Muscle layer of colon (tissue), 2 donors: Measurements from ENCODE around the gene MACROD2.

Experiments
- H3K27ac ChIP-seq: one replicate; pipeline ENCODE4 v1.7.0; 2013; ENCODE audit warnings: low read depth, mild to moderate bottlenecking, low read length, moderate library complexity
- H3K27me3 ChIP-seq, 2 donors: one replicate each; pipeline ENCODE4 v1.7.0; 2013; ENCODE audit warnings: low read length in 2 of 2, mild to moderate bottlenecking in 2 of 2; ENCODE audit not compliant: insufficient read depth in 2 of 2, control insufficient read depth in 1 of 2
- H3K36me3 ChIP-seq: one replicate; pipeline ENCODE4 v1.7.0; 2013; ENCODE audit warnings: mild to moderate bottlenecking, low read length; ENCODE audit not compliant: insufficient read depth
- H3K4me1 ChIP-seq: one replicate; pipeline ENCODE4 v1.7.0; 2013; ENCODE audit warnings: mild to moderate bottlenecking, low read length; ENCODE audit not compliant: insufficient read depth
- H3K4me3 ChIP-seq, 2 donors: one replicate each; pipeline ENCODE4 v1.7.0; 2013; ENCODE audit warnings: low read length in 2 of 2, low read depth in 1 of 2, mild to moderate bottlenecking in 1 of 2, moderate library complexity in 1 of 2
- H3K9ac ChIP-seq: one replicate; pipeline ENCODE4 v1.7.0; 2013; ENCODE audit warnings: low read length
- H3K9me3 ChIP-seq: one replicate; pipeline ENCODE4 v1.7.0; 2013; ENCODE audit warnings: mild to moderate bottlenecking, low read length
- donor health status: abdominal sarcoma.
- donor health status: Adenocarcinoma of cecum.

Gene MACROD2

GRCh38 chr20:15603978-15604805, 1608.9 kb downstream of the MACROD2 start:
- no peak overlapping the region for H3K27ac ChIP-seq
- no peaks in the 10 kb centered on the region for H3K4me1 ChIP-seq
- no peaks in the 10 kb centered on the region for H3K36me3 ChIP-seq
- H3K27me3 ChIP-seq: no peaks in the 10 kb centered on the region
- H3K9me3 ChIP-seq: no peaks in the 10 kb centered on the region
- no peak overlapping the region for H3K4me3 ChIP-seq
- no peak overlapping the region for H3K9ac ChIP-seq

DNA sequence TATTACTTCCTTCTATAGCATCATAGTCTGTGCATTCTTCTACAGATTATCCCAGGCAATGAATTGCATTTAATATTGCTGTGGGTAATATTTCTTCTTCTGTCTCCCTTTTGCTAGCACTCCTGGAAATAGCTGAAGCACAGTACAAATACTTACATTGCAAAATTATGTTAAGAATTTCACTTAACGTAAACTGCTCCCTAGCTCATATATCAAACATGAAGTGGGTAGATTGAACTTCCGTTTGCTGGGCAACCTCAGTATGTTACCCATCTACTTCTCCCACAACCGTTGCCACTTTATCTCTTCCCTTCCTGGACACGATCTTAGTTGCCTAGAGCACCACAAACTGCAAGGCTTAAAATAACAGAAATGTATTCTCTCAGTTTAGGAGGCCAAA, 1614.6 kb downstream of the MACROD2 start:
- peaks cover 11% of the 10 kb centered on the region for H3K4me1 ChIP-seq

DNA sequence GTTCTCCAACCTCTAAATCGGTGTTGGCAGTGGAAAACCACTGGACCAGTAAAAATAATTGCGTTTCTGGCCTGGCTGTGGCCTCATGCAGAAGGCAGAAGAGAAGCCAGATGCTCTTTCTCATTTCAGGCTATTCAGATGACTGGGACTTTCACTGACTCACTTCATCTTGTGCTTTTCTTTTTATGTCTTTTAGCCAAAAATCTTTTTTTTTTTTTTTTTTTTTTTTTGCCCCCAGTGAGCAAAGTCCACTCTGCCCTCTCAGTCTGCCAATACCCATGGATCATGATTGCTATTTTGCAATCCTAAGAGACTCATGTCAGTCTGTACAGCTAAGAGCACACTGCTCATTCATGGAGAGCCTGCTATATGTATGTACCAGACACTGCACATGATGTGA, 1615.5 kb downstream of the MACROD2 start:
- Histone ChIP-seq H3K36me3 (no peaks in the 10 kb centered on the region), H3K27me3 (no peaks in the 10 kb centered on the region)

More for the DNA sequence above, 1614.6 kb downstream of the MACROD2 start:
- no peaks in the 10 kb centered on the region for H3K36me3 ChIP-seq
- H3K27ac ChIP-seq: no peak overlapping the region
- no peaks in the 10 kb centered on the region for H3K27me3 ChIP-seq
- no peaks in the 10 kb centered on the region for H3K9me3 ChIP-seq
- H3K4me3 ChIP-seq: no peak overlapping the region
- H3K9ac ChIP-seq: no peak overlapping the region

DNA sequence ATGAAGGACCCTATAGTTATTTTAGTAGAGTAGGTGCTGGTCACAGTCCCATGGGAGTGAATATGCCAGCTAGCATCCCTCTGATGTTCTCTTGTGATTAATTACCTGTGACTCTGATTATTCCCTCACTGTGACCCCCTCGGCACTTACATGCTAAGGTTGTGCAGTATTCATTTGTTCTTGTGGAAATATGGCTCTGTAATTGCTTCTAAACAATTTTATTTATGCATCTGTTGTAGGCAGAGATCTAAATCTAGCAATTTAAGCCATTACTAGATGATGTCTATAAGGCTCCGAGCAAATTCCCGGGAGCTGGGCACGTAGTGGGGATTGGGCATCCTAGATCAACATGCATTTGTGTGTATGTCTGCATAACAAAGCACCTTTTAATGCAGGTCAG, 1616.2 kb downstream of the MACROD2 start:
- H3K36me3 ChIP-seq: no peaks in the 10 kb centered on the region
- no peak overlapping the region for H3K9ac ChIP-seq
- H3K4me1 ChIP-seq: peaks cover 11% of the 10 kb centered on the region
- no peak overlapping the region for H3K27ac ChIP-seq
- no peaks in the 10 kb centered on the region for H3K27me3 ChIP-seq
- H3K4me3 ChIP-seq: no peak overlapping the region
- H3K9me3 ChIP-seq: no peaks in the 10 kb centered on the region

More for the DNA sequence above, 1615.5 kb downstream of the MACROD2 start:
- H3K4me3 ChIP-seq: no peak overlapping the region
- H3K9ac ChIP-seq: no peak overlapping the region
- H3K27ac ChIP-seq: no peak overlapping the region
- H3K4me1 ChIP-seq: peaks cover 11% of the 10 kb centered on the region
- H3K9me3 ChIP-seq: no peaks in the 10 kb centered on the region

GRCh38 chr20:15612198-15612597, 1616.9 kb downstream of the MACROD2 start:
- Histone ChIP-seq H3K36me3 (no peaks in the 10 kb centered on the region), H3K9me3 (no peaks in the 10 kb centered on the region), H3K27me3 (no peaks in the 10 kb centered on the region), H3K27ac (no peak overlapping the region), H3K4me3 (no peak overlapping the region), H3K4me1 (peaks cover 11% of the 10 kb centered on the region), H3K9ac (no peak overlapping the region)

GRCh38 chr20:15612769-15613168, 1617.5 kb downstream of the MACROD2 start:
- peaks cover 11% of the 10 kb centered on the region for H3K4me1 ChIP-seq
- H3K27ac ChIP-seq: no peak overlapping the region
- no peaks in the 10 kb centered on the region for H3K27me3 ChIP-seq

GRCh38 chr20:15613530-15613929, 1618.2 kb downstream of the MACROD2 start:
- no peaks in the 10 kb centered on the region for H3K36me3 ChIP-seq
- no peaks in the 10 kb centered on the region for H3K9me3 ChIP-seq
- H3K27ac ChIP-seq: no peak overlapping the region
- no peak overlapping the region for H3K9ac ChIP-seq
- H3K4me1 ChIP-seq: peaks cover 11% of the 10 kb centered on the region
- H3K27me3 ChIP-seq: no peaks in the 10 kb centered on the region
- H3K4me3 ChIP-seq: no peak overlapping the region

More at GRCh38 chr20:15612769-15613168, 1617.5 kb downstream of the MACROD2 start:
- H3K4me3 ChIP-seq: no peak overlapping the region
- no peaks in the 10 kb centered on the region for H3K36me3 ChIP-seq
- H3K9me3 ChIP-seq: no peaks in the 10 kb centered on the region
- H3K9ac ChIP-seq: no peak overlapping the region

DNA sequence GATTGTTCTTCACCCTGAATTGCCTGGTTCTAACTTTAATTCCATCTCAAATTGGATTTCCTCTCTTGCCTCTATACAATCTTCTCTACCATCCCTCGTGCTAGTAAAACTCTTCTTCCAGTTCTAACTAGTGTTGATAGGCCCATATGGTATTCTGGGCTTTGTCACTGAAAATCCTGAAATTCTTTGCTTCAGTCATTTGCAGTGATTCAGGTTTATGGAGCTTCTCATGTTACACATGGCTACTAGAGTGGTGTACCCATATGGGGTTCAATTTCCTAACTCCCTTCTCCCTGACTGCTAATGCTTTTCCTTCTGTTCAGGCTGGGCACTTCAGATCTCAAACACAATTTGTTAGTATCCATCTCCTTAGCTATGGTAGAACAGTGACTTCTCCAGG, 1621.3 kb downstream of the MACROD2 start:
- Histone ChIP-seq H3K9ac (no peak overlapping the region), H3K27me3 (no peaks in the 10 kb centered on the region), H3K27ac (no peak overlapping the region), H3K4me3 (no peak overlapping the region), H3K4me1 (no peaks in the 10 kb centered on the region), H3K36me3 (no peaks in the 10 kb centered on the region), H3K9me3 (no peaks in the 10 kb centered on the region)

DNA sequence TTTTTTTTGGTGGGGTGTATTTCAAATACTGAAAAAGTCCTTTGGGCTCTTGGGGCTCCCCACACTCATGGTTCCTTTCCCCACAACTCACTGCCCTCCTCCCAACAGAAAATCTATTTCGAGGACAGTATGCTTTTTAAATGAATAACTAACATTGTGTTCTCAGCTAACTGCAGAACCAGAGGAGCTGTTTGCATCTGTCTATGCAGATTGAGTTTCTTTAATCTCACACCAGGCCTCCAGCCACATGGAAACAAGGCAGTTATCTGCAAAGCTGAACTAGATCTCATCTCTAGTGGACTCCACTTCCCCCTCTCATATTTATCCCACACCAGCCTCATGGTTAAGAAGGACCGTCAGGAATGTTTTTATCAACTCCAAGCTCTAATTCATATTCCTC, 1622.8 kb downstream of the MACROD2 start:
- H3K4me1 ChIP-seq: no peaks in the 10 kb centered on the region
- H3K9ac ChIP-seq: no peak overlapping the region
- no peak overlapping the region for H3K27ac ChIP-seq
- H3K27me3 ChIP-seq: no peaks in the 10 kb centered on the region
- no peak overlapping the region for H3K4me3 ChIP-seq
- H3K9me3 ChIP-seq: no peaks in the 10 kb centered on the region
- H3K36me3 ChIP-seq: no peaks in the 10 kb centered on the region

GRCh38 chr20:15618912-15619311, 1623.6 kb downstream of the MACROD2 start:
- H3K27me3 ChIP-seq: no peaks in the 10 kb centered on the region
- no peak overlapping the region for H3K4me3 ChIP-seq
- H3K9me3 ChIP-seq: no peaks in the 10 kb centered on the region

GRCh38 chr20:15619341-15619740, 1624.0 kb downstream of the MACROD2 start:
- H3K9me3 ChIP-seq: no peaks in the 10 kb centered on the region

More at GRCh38 chr20:15618912-15619311, 1623.6 kb downstream of the MACROD2 start:
- no peaks in the 10 kb centered on the region for H3K36me3 ChIP-seq
- H3K9ac ChIP-seq: no peak overlapping the region
- H3K27ac ChIP-seq: no peak overlapping the region
- H3K4me1 ChIP-seq: no peaks in the 10 kb centered on the region

DNA sequence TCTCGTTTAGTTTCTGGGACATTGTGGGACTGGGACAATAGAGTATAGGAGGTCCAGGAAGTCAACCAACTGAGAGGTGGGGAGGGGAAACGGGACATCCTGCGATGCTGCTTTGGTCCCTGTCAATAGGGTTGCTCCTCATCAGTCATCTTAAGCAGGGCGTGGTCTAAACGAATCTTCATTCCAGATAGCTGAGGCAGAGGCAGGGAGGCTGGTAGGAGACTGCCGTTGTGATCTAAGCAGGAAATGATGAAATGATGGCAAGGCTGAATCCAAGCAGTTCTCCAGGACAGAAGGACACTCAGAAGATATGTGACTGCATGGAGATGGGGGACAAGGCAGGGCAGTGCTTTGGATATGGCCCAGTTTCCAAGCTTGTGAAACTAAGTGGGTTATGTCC, 1624.5 kb downstream of the MACROD2 start:
- H3K4me1 ChIP-seq: no peaks in the 10 kb centered on the region
- no peaks in the 10 kb centered on the region for H3K27me3 ChIP-seq
- no peak overlapping the region for H3K27ac ChIP-seq
- H3K4me3 ChIP-seq: no peak overlapping the region
- no peak overlapping the region for H3K9ac ChIP-seq
- no peaks in the 10 kb centered on the region for H3K36me3 ChIP-seq
- H3K9me3 ChIP-seq: no peaks in the 10 kb centered on the region

More at GRCh38 chr20:15619341-15619740, 1624.0 kb downstream of the MACROD2 start:
- H3K4me1 ChIP-seq: no peaks in the 10 kb centered on the region
- H3K9ac ChIP-seq: no peak overlapping the region
- H3K27ac ChIP-seq: no peak overlapping the region
- no peak overlapping the region for H3K4me3 ChIP-seq
- H3K27me3 ChIP-seq: no peaks in the 10 kb centered on the region
- no peaks in the 10 kb centered on the region for H3K36me3 ChIP-seq
